Stimulated activated CD4-positive, alpha-beta T cell treated with anti-CD3 and anti-CD28 coated beads, Interleukin-2, amount 100 ng/mL, for 4 hours (primary cell): ENCODE data around the gene CHERP.
"Not testable (repeated sequence)": the region's sequence is repeated elsewhere in the genome, so short reads cannot be mapped to it uniquely, and the experiment has no call there.

Experiments
- DNase-seq: peaks from one replicate; pipeline ENCODE4 v3.0.0-alpha.2; 2020; ENCODE audit warnings: low read depth

The CHERP gene

GRCh38 chr19:16576690-16577530 is 34.7 kb upstream of the CHERP start:
- DNase-seq = no peak

GRCh38 chr19:16575861-16576689 is 33.8 kb upstream of the CHERP start:
- no peak for DNase-seq

- DNase-seq = no peak
These were observed 33.0 kb upstream of the CHERP start for GRCh38 chr19:16575282-16575681.

- DNase-seq = no peak
These were observed 31.7 kb upstream of the CHERP start for GRCh38 chr19:16573925-16574324.

- DNase-seq = no peak
These were observed 31.1 kb upstream of the CHERP start for GRCh38 chr19:16573296-16573695.

GRCh38 chr19:16572332-16573211 is 30.3 kb upstream of the CHERP start, which contains the start of gene SLC35E1:
SLC35E1 (minus strand) TSS chr19:16572415; CDS start chr19:16572364, 51 bp downstream.
- DNase-seq = peak; percentile 85

- no peak for DNase-seq
These were observed 29.6 kb upstream of the CHERP start for GRCh38 chr19:16571822-16572331.

GRCh38 chr19:16571283-16571682 is 29.0 kb upstream of the CHERP start:
- DNase-seq = no peak

GRCh38 chr19:16569609-16570320 is 27.5 kb upstream of the CHERP start:
- DNase-seq = no peak

GRCh38 chr19:16566702-16567101 is 24.5 kb upstream of the CHERP start:
- DNase-seq = no peak

GRCh38 chr19:16566161-16566560 is 23.9 kb upstream of the CHERP start:
- peak; percentile 57 for DNase-seq

- no peak for DNase-seq
These were observed 22.6 kb upstream of the CHERP start for GRCh38 chr19:16564842-16565241.

GRCh38 chr19:16562608-16563025 is 20.4 kb upstream of the CHERP start:
- DNase-seq = no peak

- no peak for DNase-seq
These were observed 19.1 kb upstream of the CHERP start for GRCh38 chr19:16561382-16561781.

GRCh38 chr19:16559780-16560276 is 17.6 kb upstream of the CHERP start:
- DNase-seq = no peak

GRCh38 chr19:16554776-16555175 is 12.5 kb upstream of the CHERP start:
- no peak for DNase-seq

GRCh38 chr19:16551902-16552301 is 9.7 kb upstream of the CHERP start:
- DNase-seq = not testable (repeated sequence)

GRCh38 chr19:16548956-16549355 is 6.7 kb upstream of the CHERP start:
- DNase-seq = no peak

- DNase-seq = no peak
These were observed 2.4 kb upstream of the CHERP start for GRCh38 chr19:16544473-16545231.

- not testable (repeated sequence) for DNase-seq
These were observed 1.5 kb upstream of the CHERP start for GRCh38 chr19:16543734-16544133.
